HepG2 (cell line): Measurements from ENCODE around the gene OVAAL. TPM values are rescaled to one million over a fixed set of nuclear protein-coding genes. Genes with fewer than 3 reads are reported as not detected.

Experiments
- ATAC-seq: fragments of 200-7000 bp; cut with Tn5 transposase; 3 replicates; pipeline ENCODE4 v1.9.1; 2020; ENCODE audit warnings: mild to moderate bottlenecking, moderate library complexity
- BruUV-seq: library from RNA; stranded (reverse); fragments of 400-500 nt; replicated peaks from 2 replicates; lab custom pipeline; 2021; lab: Mats Ljungman, UMichigan
- CTCF ChIA-PET: fragments of 300-600 bp; formaldehyde crosslinking; extraction: SDS; loops from one replicate; lab custom pipeline; 2021; ENCODE audit warnings: low total read pairs, inconsistent platforms, low intra/inter-chr PET ratio; lab: Yijun Ruan, JAX
- POLR2A ChIA-PET: fragments of 350-600 bp; sonication (Branson Sonifier 250); formaldehyde crosslinking; loops from one replicate; lab custom pipeline; 2020; ENCODE audit warnings: antibody characterized with exemption, inconsistent platforms; lab: Yijun Ruan, JAX
- DNase-seq: peaks from one replicate; pipeline ENCODE4 v3.0.0-alpha.2; 2015; ENCODE audit warnings: low spot score
- FAIRE-seq: peaks from 3 replicates; lab custom pipeline; 2011; peaks lifted over from hg19 to GRCh38; lab: Jason Lieb, UNC
- H2AFZ ChIP-seq: one replicate; pipeline ENCODE4 v1.6.1; 2011; ENCODE audit warnings: low read length, inconsistent platforms
- H3K27ac ChIP-seq: fragments of 300-600 bp; 3 replicates; pipeline ENCODE4 v1.8.0; 2011; ENCODE audit warnings: mixed run types, mild to moderate bottlenecking, mixed read lengths, low read length, inconsistent platforms; ENCODE audit not compliant: insufficient read depth; ENCODE audit errors: extremely low read length
- H3K27me3 ChIP-seq, 2 experiments: fragments of 200-600 bp in 1 of 2; 2 replicates in 1 of 2; 3 replicates in 1 of 2; pipeline versions ENCODE4 v1.6.0 to v1.8.0; 2011; ENCODE audit warnings: low read length in 2 of 2, mild to moderate bottlenecking in 2 of 2, moderate library complexity in 2 of 2, inconsistent platforms in 1 of 2; ENCODE audit not compliant: insufficient read depth in 2 of 2, control insufficient read depth in 1 of 2
- H3K36me3 ChIP-seq, 2 experiments: fragments of 200-600 bp in 1 of 2; replicated peaks in 1 of 2; 2 replicates in 1 of 2; 3 replicates in 1 of 2; pipeline versions ENCODE4 v1.5.1 to v1.8.0; 2011; ENCODE audit warnings: low read length in 2 of 2, inconsistent platforms in 1 of 2; ENCODE audit not compliant: insufficient read depth in 2 of 2, control insufficient read depth in 1 of 2
- H3K4me1 ChIP-seq: 2 replicates; pipeline ENCODE4 v1.5.1; 2012; ENCODE audit warnings: low read length, inconsistent platforms; ENCODE audit not compliant: insufficient read depth
- H3K4me2 ChIP-seq: 2 replicates; pipeline ENCODE4 v1.6.0; 2011; ENCODE audit warnings: low read depth, low read length, inconsistent platforms
- H3K4me3 ChIP-seq, 3 experiments: fragments of 200-600 bp in 1 of 3; sonication (generic), shearing (Covaris generic) in 1 of 3; replicated peaks in 1 of 3; 2 replicates each; pipeline ENCODE4 v1.5.1; 2011 to 2016; ENCODE audit warnings: low read length in 3 of 3, inconsistent platforms in 2 of 3, low read depth in 2 of 3, mild to moderate bottlenecking in 2 of 3, control low read depth in 1 of 3, mixed read lengths in 1 of 3; ENCODE audit not compliant: insufficient read depth in 1 of 3
- H3K79me2 ChIP-seq: one replicate; pipeline ENCODE4 v1.6.1; 2011; ENCODE audit warnings: low read length, inconsistent platforms; ENCODE audit not compliant: insufficient read depth
- H3K9ac ChIP-seq: 2 replicates; pipeline ENCODE4 v1.6.0; 2011; ENCODE audit warnings: mild to moderate bottlenecking, low read depth, low read length, inconsistent platforms; ENCODE audit not compliant: insufficient read depth
- H3K9me3 ChIP-seq: 2 replicates; pipeline ENCODE4 v1.5.1; 2012; ENCODE audit warnings: mild to moderate bottlenecking, low read length
- H4K20me1 ChIP-seq: 2 replicates; pipeline ENCODE4 v1.6.0; 2011; ENCODE audit warnings: inconsistent platforms, mild to moderate bottlenecking, low read length, moderate library complexity; ENCODE audit not compliant: insufficient read depth
- CEBPG ChIP-seq: IDR thresholded peaks from 2 replicates; pipeline ENCODE4 v1.6.1; 2016
- GTF2F1 ChIP-seq: fragments of 150-350 bp; IDR thresholded peaks from 2 replicates; pipeline ENCODE4 v1.6.1; 2014; ENCODE audit warnings: low read length
- ZMYM3 ChIP-seq: sonication (generic); formaldehyde crosslinking; IDR thresholded peaks from 2 replicates; pipeline ENCODE4 v1.5.1; 2020; ENCODE audit warnings: mild to moderate bottlenecking, missing genetic modification reagents
- ZNF251 ChIP-seq: sonication (generic); formaldehyde crosslinking; IDR thresholded peaks from 2 replicates; pipeline ENCODE4 v1.9.0; 2021; ENCODE audit warnings: mild to moderate bottlenecking, missing genetic modification reagents
- ZNF282 ChIP-seq: fragments of 450-650 bp; IDR thresholded peaks from 2 replicates; pipeline ENCODE4 v1.6.1; 2018; ENCODE audit not compliant: partially characterized antibody
- ZNF354B ChIP-seq: sonication (generic); formaldehyde crosslinking; IDR thresholded peaks from 2 replicates; pipeline ENCODE4 v1.8.0; 2022; ENCODE audit warnings: mild to moderate bottlenecking, missing genetic modification reagents
- ZNF557 ChIP-seq: sonication (generic); formaldehyde crosslinking; IDR thresholded peaks from 2 replicates; pipeline ENCODE4 v1.4.0; 2020; ENCODE audit warnings: missing genetic modification reagents
- ZNF605 ChIP-seq: sonication (generic); formaldehyde crosslinking; IDR thresholded peaks from 2 replicates; pipeline ENCODE4 v1.8.0; 2022; ENCODE audit warnings: mild to moderate bottlenecking, missing genetic modification reagents
- ZNF616 ChIP-seq: sonication (generic); formaldehyde crosslinking; IDR thresholded peaks from 2 replicates; pipeline ENCODE4 v1.5.0; 2020; ENCODE audit warnings: low read depth, mild to moderate bottlenecking, missing genetic modification reagents
- WGBS: methylation state at CpG from one replicate; pipeline ENCODE4 v1.1.6; 2017; ENCODE audit warnings: low lambda C conversion rate; 5-methylcytosine and 5-hydroxymethylcytosine counted together
- in situ Hi-C: cut with HindIII; loops from 2 replicates; pipeline ENCODE4 v1.10.0; 2017; ENCODE audit warnings: low pct_unique_long_range_greater_than_20kb; ENCODE audit not compliant: extremely low pct_ligation_motif_present
- intact Hi-C: fragments of 100-400 bp; cut with micrococcal nuclease; formaldehyde crosslinking; loops from one replicate; pipeline ENCODE4 v1.10.0; 2022; ENCODE audit not compliant: unreplicated experiment
- polyA plus RNA-seq, 8 experiments: library from polyadenylated mRNA; depleted of rRNA in 3 of 8; stranded (reverse) in 7 of 8; unstranded in 1 of 8; fragments of >200 nt; fragmentation: Illumina TruSeq in 4 of 8; extraction: Trizol in 4 of 8; gene quantifications; 2 replicates each; pipeline versions ENCODE4 v1.2.1 to v1.2.3, GENCODE V29; 2011 to 2016; ENCODE audit warnings: low read depth in 4 of 8, missing spikeins in 1 of 8, mixed read lengths in 1 of 8; ENCODE audit not compliant: insufficient read depth in 1 of 8
- total RNA-seq, 5 experiments: library from RNA; depleted of rRNA; stranded (reverse); fragments of >200 nt; fragmentation: Illumina TruSeq; extraction: Trizol; gene quantifications; 2 replicates each; pipeline ENCODE4 v1.2.3, GENCODE V29; 2016; ENCODE audit warnings: low read depth in 1 of 5
- TF ChIP-seq, protein P1 (sequence below): sonication (generic); formaldehyde crosslinking; IDR thresholded peaks from 2 replicates; pipeline ENCODE4 v1.4.0; 2020; ENCODE audit warnings: missing genetic modification reagents
- TF ChIP-seq, protein P2 (sequence below): sonication (generic); formaldehyde crosslinking; IDR thresholded peaks from 2 replicates; pipeline ENCODE4 v1.5.0; 2020; ENCODE audit warnings: mild to moderate bottlenecking, missing genetic modification reagents
- TF ChIP-seq, protein P3 (sequence below): sonication (generic); formaldehyde crosslinking; IDR thresholded peaks from 2 replicates; pipeline ENCODE4 v1.5.1; 2020; ENCODE audit warnings: mild to moderate bottlenecking, missing genetic modification reagents, borderline replicate concordance
- TF ChIP-seq, protein P4 (sequence below): sonication (generic); formaldehyde crosslinking; IDR thresholded peaks from 2 replicates; pipeline ENCODE4 v1.8.0; 2022; ENCODE audit warnings: missing genetic modification reagents, mild to moderate bottlenecking, borderline replicate concordance

Gene OVAAL
- total and polyA plus RNA-seq, 2 of the 13 experiments (the other 11 are each of a cell fraction or from before 2014, with no cell fraction given), result 0.04 TPM; not detected in 1

DNA sequence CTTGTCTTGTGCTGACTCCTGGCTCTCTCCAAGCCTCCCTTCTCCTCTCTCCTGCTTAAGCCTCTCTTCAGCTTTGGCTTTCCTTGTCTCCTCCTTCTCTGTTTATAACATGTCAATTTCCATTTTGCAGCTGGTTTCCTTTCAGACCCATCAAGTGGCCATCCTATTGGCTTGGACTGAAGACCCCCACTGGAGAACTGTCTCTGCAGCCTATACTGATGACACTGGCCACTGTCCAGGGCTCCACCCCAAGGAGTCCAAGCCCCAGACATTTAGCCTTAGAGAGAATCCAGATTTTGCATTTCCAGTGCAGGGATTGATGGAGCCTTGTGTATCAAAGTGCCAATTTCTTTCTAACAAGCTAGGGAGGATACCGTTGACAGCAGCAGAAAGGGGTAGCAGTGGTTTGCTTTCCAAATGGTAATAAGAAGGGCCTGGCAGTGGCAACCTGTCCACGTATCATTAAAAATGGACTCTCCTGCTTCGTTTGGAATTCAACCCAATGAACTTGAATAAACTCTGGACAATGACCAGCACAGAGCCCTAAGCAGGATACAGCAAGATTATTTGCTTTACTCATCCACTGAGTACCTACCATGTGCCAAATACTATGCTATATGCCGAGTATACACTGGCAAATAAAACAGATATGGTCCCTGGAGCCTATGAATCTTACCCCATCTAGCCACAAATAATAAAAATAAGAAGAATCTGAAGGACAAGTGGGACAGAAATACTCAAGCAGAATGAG lies 6.5 kb downstream of the OVAAL start:
- FAIRE-seq, result no peak
- no peaks in the 10 kb centered on the region for H3K36me3 ChIP-seq
- H2AFZ ChIP-seq, result no peak overlapping the region
- no peak for DNase-seq
- no peaks in the 10 kb centered on the region for H4K20me1 ChIP-seq
- BruUV-seq, result no TSS peak
- H3K9ac ChIP-seq, result no peak overlapping the region
- TF ChIP-seq GTF2F1, result no peak
- TF ChIP-seq ZNF557 (CRISPR knock-in tag), result no peak
- TF ChIP-seq ZNF616 (CRISPR knock-in tag), result no peak
- TF ChIP-seq ZMYM3, result no peak
- TF ChIP-seq ZNF251 (CRISPR knock-in tag), result no peak
- no peak for TF ChIP-seq ZNF282
- TF ChIP-seq, protein P1, sequence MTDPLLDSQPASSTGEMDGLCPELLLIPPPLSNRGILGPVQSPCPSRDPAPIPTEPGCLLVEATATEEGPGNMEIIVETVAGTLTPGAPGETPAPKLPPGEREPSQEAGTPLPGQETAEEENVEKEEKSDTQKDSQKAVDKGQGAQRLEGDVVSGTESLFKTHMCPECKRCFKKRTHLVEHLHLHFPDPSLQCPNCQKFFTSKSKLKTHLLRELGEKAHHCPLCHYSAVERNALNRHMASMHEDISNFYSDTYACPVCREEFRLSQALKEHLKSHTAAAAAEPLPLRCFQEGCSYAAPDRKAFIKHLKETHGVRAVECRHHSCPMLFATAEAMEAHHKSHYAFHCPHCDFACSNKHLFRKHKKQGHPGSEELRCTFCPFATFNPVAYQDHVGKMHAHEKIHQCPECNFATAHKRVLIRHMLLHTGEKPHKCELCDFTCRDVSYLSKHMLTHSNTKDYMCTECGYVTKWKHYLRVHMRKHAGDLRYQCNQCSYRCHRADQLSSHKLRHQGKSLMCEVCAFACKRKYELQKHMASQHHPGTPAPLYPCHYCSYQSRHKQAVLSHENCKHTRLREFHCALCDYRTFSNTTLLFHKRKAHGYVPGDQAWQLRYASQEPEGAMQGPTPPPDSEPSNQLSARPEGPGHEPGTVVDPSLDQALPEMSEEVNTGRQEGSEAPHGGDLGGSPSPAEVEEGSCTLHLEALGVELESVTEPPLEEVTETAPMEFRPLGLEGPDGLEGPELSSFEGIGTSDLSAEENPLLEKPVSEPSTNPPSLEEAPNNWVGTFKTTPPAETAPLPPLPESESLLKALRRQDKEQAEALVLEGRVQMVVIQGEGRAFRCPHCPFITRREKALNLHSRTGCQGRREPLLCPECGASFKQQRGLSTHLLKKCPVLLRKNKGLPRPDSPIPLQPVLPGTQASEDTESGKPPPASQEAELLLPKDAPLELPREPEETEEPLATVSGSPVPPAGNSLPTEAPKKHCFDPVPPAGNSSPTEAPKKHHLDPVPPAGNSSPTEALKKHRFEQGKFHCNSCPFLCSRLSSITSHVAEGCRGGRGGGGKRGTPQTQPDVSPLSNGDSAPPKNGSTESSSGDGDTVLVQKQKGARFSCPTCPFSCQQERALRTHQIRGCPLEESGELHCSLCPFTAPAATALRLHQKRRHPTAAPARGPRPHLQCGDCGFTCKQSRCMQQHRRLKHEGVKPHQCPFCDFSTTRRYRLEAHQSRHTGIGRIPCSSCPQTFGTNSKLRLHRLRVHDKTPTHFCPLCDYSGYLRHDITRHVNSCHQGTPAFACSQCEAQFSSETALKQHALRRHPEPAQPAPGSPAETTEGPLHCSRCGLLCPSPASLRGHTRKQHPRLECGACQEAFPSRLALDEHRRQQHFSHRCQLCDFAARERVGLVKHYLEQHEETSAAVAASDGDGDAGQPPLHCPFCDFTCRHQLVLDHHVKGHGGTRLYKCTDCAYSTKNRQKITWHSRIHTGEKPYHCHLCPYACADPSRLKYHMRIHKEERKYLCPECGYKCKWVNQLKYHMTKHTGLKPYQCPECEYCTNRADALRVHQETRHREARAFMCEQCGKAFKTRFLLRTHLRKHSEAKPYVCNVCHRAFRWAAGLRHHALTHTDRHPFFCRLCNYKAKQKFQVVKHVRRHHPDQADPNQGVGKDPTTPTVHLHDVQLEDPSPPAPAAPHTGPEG (CRISPR knock-in tag), result no peak
- TF ChIP-seq CEBPG (CRISPR knock-in tag), result no peak
- TF ChIP-seq, protein P2, sequence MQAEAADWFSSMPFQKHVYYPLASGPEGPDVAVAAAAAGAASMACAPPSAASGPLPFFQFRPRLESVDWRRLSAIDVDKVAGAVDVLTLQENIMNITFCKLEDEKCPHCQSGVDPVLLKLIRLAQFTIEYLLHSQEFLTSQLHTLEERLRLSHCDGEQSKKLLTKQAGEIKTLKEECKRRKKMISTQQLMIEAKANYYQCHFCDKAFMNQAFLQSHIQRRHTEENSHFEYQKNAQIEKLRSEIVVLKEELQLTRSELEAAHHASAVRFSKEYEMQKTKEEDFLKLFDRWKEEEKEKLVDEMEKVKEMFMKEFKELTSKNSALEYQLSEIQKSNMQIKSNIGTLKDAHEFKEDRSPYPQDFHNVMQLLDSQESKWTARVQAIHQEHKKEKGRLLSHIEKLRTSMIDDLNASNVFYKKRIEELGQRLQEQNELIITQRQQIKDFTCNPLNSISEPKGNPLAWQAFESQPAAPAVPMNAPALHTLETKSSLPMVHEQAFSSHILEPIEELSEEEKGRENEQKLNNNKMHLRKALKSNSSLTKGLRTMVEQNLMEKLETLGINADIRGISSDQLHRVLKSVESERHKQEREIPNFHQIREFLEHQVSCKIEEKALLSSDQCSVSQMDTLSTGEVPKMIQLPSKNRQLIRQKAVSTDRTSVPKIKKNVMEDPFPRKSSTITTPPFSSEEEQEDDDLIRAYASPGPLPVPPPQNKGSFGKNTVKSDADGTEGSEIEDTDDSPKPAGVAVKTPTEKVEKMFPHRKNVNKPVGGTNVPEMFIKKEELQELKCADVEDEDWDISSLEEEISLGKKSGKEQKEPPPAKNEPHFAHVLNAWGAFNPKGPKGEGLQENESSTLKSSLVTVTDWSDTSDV (CRISPR knock-in tag), result no peak
- TF ChIP-seq ZNF354B (CRISPR knock-in tag), result no peak
- TF ChIP-seq ZNF605 (CRISPR knock-in tag), result no peak
- TF ChIP-seq, protein P3, sequence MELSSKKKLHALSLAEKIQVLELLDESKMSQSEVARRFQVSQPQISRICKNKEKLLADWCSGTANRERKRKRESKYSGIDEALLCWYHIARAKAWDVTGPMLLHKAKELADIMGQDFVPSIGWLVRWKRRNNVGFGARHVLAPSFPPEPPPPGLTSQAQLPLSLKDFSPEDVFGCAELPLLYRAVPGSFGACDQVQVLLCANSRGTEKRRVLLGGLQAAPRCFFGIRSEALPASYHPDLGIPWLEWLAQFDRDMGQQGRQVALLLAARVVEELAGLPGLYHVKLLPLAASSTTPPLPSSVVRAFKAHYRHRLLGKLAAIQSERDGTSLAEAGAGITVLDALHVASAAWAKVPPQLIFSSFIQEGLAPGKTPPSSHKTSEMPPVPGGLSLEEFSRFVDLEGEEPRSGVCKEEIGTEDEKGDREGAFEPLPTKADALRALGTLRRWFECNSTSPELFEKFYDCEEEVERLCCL, result no peak
- TF ChIP-seq, protein P4, sequence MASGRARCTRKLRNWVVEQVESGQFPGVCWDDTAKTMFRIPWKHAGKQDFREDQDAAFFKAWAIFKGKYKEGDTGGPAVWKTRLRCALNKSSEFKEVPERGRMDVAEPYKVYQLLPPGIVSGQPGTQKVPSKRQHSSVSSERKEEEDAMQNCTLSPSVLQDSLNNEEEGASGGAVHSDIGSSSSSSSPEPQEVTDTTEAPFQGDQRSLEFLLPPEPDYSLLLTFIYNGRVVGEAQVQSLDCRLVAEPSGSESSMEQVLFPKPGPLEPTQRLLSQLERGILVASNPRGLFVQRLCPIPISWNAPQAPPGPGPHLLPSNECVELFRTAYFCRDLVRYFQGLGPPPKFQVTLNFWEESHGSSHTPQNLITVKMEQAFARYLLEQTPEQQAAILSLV (CRISPR knock-in tag), result no peak
- no peaks in the 10 kb centered on the region for H3K27me3 ChIP-seq
- 31% methylated on average over 4 of the region's 4 CpGs for WGBS
- no peak overlapping the region for H3K27ac ChIP-seq
- H3K79me2 ChIP-seq, result no peaks in the 10 kb centered on the region
- peaks cover 39% of the 10 kb centered on the region for H3K4me1 ChIP-seq
- H3K4me2 ChIP-seq, result no peak overlapping the region
- CTCF ChIA-PET, result no interaction called here
- in situ Hi-C loops (no loop called here), intact Hi-C loops (no loop called here)
- no peak; the same call in 2 of the 3 replicates for ATAC-seq
- H3K4me3 ChIP-seq, result no peak overlapping the region
- H3K9me3 ChIP-seq, result no peaks in the 10 kb centered on the region
- POLR2A ChIA-PET, result no interaction called here
